ENCODE results near the gene NCKIPSD. TPM values are rescaled to one million over a fixed set of nuclear protein-coding genes. Genes with fewer than 3 reads are reported as not detected.

The NCKIPSD gene
- total RNA-seq, 6 experiments from 2014 or later, result 6.8 to 27.3 (median 12.3) TPM

GRCh38 chr3:48696156-48696555 is 10.4 kb upstream of the NCKIPSD start:
- H3K4me1 ChIP-seq, result peaks cover 0 to 31% (median 4%) of the 10 kb centered on the region in 4 donors
- 84% methylated on average over 5 of the region's 5 CpGs for WGBS (ENCODE audit: insufficient coverage, low coverage, low lambda C conversion rate, missing lambda C conversion rate)

GRCh38 chr3:48695393-48695753 is 9.7 kb upstream of the NCKIPSD start:
- 81% methylated on average over 3 of the region's 9 CpGs for WGBS (ENCODE audit: insufficient coverage, low coverage, low lambda C conversion rate, missing lambda C conversion rate)
- Histone ChIP-seq H3K27me3 (no peaks in the 10 kb centered on the region), H3K4me3 (no peak overlapping the region), H3K36me3 (peaks cover 5 to 60% (median 18%) of the 10 kb centered on the region in 4 donors), H3K9me3 (no peaks in the 10 kb centered on the region), H3K4me1 (peaks cover 0 to 31% (median 4%) of the 10 kb centered on the region in 4 donors), H3K27ac (peak overlapping the region in 1 of 3 donors; percentile 5)
- TF ChIP-seq CTCF (IDR thresholded peaks at IDR 0.05), result no peak
- TF ChIP-seq POLR2A (IDR thresholded peaks at IDR 0.05), result no peak
- intact Hi-C loops (cut with DNase I), result no loop called here
- DNase-seq, result peak in 1 of 3 donors; percentile 43
- ATAC-seq, result no peak

More at GRCh38 chr3:48696156-48696555, 10.4 kb upstream of the NCKIPSD start:
- no peaks in the 10 kb centered on the region for H3K27me3 ChIP-seq
- DNase-seq (peak in 1 of 3 donors; percentile 11), ATAC-seq (peak; percentile 25 to 59 (median 50))
- no peaks in the 10 kb centered on the region for H3K9me3 ChIP-seq
- no peak overlapping the region for H3K4me3 ChIP-seq
- H3K27ac ChIP-seq, result no peak overlapping the region
- TF ChIP-seq CTCF (IDR thresholded peaks at IDR 0.05) (no peak), POLR2A (IDR thresholded peaks at IDR 0.05) (no peak)
- intact Hi-C loops (cut with DNase I), result no loop called here
- peaks cover 5 to 59% (median 17%) of the 10 kb centered on the region in 4 donors for H3K36me3 ChIP-seq

- ATAC-seq (peak; percentile 49 to 87 (median 64)), DNase-seq (peak; percentile 64 to 79 (median 73))
- H3K4me1 ChIP-seq, result peaks cover 0 to 31% (median 4%) of the 10 kb centered on the region in 4 donors
- peak overlapping the region in 1 of 3 donors; percentile 5 for H3K27ac ChIP-seq
- no peaks in the 10 kb centered on the region for H3K9me3 ChIP-seq
- 68% methylated on average over 11 of the region's 23 CpGs for WGBS (ENCODE audit: insufficient coverage, low coverage, low lambda C conversion rate, missing lambda C conversion rate)
- intact Hi-C loops (cut with DNase I), result no loop called here
- no peaks in the 10 kb centered on the region for H3K27me3 ChIP-seq
- H3K4me3 ChIP-seq, result no peak overlapping the region
- TF ChIP-seq POLR2A (IDR thresholded peaks at IDR 0.05) (no peak), CTCF (IDR thresholded peaks at IDR 0.05) (no peak)
- H3K36me3 ChIP-seq, result peaks cover 5 to 66% (median 19%) of the 10 kb centered on the region in 4 donors
These were observed 9.1 kb upstream of the NCKIPSD start for GRCh38 chr3:48694610-48695392.

DNA sequence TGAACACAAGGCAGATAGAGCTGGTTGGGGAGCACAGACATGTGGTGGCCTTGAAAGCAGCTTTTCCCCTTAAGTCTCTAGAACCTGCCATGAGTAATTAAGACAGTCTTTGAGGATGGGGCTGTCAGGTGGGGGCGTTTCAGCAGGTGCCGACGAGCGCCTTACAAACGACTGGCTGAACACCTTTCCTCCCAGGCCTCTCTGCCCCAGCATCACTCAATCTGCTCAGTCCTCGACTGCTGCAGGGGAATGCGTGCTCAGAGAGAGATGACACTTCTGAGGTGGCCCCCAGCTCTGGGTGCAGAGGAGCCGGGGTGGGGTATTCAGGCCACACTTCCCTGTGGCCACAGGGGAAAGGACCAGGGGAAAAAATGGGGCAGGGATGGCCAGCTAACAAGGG is 8.1 kb upstream of the NCKIPSD start:
- DNase-seq, result peak in 1 of 3 donors; percentile 22
- H3K27ac ChIP-seq, result no peak overlapping the region
- H3K4me1 ChIP-seq, result peaks cover 0 to 31% (median 4%) of the 10 kb centered on the region in 4 donors
- 88% methylated on average over 5 of the region's 8 CpGs for WGBS (ENCODE audit: insufficient coverage, low coverage, low lambda C conversion rate, missing lambda C conversion rate)
- H3K9me3 ChIP-seq, result no peaks in the 10 kb centered on the region
- TF ChIP-seq CTCF (IDR thresholded peaks at IDR 0.05) (no peak), POLR2A (IDR thresholded peaks at IDR 0.05) (no peak)
- intact Hi-C loops (cut with DNase I), result no loop called here
- peaks cover 5 to 68% (median 27%) of the 10 kb centered on the region in 4 donors for H3K36me3 ChIP-seq
- no peaks in the 10 kb centered on the region for H3K27me3 ChIP-seq
- no peak overlapping the region for H3K4me3 ChIP-seq
- ATAC-seq, result no peak

Measured in right lobe of liver (tissue), 6 donors.